Astrocyte (in vitro differentiated cells and primary cell): ENCODE results near the gene BMPER. TPM values are rescaled to one million over a fixed set of nuclear protein-coding genes. Genes with fewer than 3 reads are reported as not detected.

Experiments
- DNase-seq: peaks from one replicate; pipeline ENCODE4 v3.0.0-alpha.2; 2010; ENCODE audit warnings: low read depth
- FAIRE-seq: peaks from 2 replicates; lab custom pipeline; 2011; peaks lifted over from hg19 to GRCh38; lab: Jason Lieb, UNC
- H2AFZ ChIP-seq: 2 replicates; pipeline ENCODE4 v1.6.0; 2012; ENCODE audit warnings: low read depth, low read length, inconsistent platforms
- H3K27ac ChIP-seq: 2 replicates; pipeline ENCODE4 v1.5.1; 2011; ENCODE audit warnings: low read depth, low read length, inconsistent platforms
- H3K27me3 ChIP-seq: 2 replicates; pipeline ENCODE4 v1.6.0; 2011; ENCODE audit warnings: low read length, inconsistent platforms; ENCODE audit not compliant: insufficient read depth
- H3K36me3 ChIP-seq: 2 replicates; pipeline ENCODE4 v1.5.1; 2011; ENCODE audit warnings: low read length, inconsistent platforms; ENCODE audit not compliant: insufficient read depth
- H3K4me1 ChIP-seq: 2 replicates; pipeline ENCODE4 v1.5.1; 2011; ENCODE audit warnings: low read length, inconsistent platforms; ENCODE audit not compliant: insufficient read depth
- H3K4me2 ChIP-seq: 2 replicates; pipeline ENCODE4 v1.6.0; 2012; ENCODE audit warnings: low read length, inconsistent platforms
- H3K4me3 ChIP-seq: 2 replicates; pipeline ENCODE4 v1.5.1; 2011; ENCODE audit warnings: low read depth, mild to moderate bottlenecking, low read length, inconsistent platforms; ENCODE audit not compliant: insufficient read depth
- H3K79me2 ChIP-seq: 2 replicates; pipeline ENCODE4 v1.6.0; 2012; ENCODE audit warnings: mild to moderate bottlenecking, low read length, inconsistent platforms; ENCODE audit not compliant: insufficient read depth
- H3K9ac ChIP-seq: 2 replicates; pipeline ENCODE4 v1.6.0; 2012; ENCODE audit warnings: mild to moderate bottlenecking, low read length, inconsistent platforms
- H3K9me3 ChIP-seq: 2 replicates; pipeline ENCODE4 v1.5.1; 2012; ENCODE audit warnings: low read depth, mild to moderate bottlenecking, low read length, inconsistent platforms; ENCODE audit not compliant: insufficient read depth
- H4K20me1 ChIP-seq: 2 replicates; pipeline ENCODE4 v1.6.0; 2012; ENCODE audit warnings: low read length, inconsistent platforms; ENCODE audit not compliant: insufficient read depth
- H3K27ac Mint-ChIP-seq: one replicate; pipeline ENCODE4 v1.8.0; 2021; ENCODE audit warnings: mild to moderate bottlenecking, mixed read lengths; ENCODE audit not compliant: unreplicated experiment
- H3K27me3 Mint-ChIP-seq: one replicate; pipeline ENCODE4 v1.8.0; 2021; ENCODE audit warnings: low read depth, mixed read lengths; ENCODE audit not compliant: unreplicated experiment
- H3K36me3 Mint-ChIP-seq: one replicate; pipeline ENCODE4 v1.8.0; 2021; ENCODE audit warnings: low read depth, mixed read lengths; ENCODE audit not compliant: unreplicated experiment
- H3K4me1 Mint-ChIP-seq: one replicate; pipeline ENCODE4 v1.8.0; 2021; ENCODE audit warnings: low read depth, mixed read lengths; ENCODE audit not compliant: unreplicated experiment
- H3K4me3 Mint-ChIP-seq: one replicate; pipeline ENCODE4 v1.8.0; 2021; ENCODE audit warnings: mild to moderate bottlenecking, moderate library complexity, mixed read lengths; ENCODE audit not compliant: unreplicated experiment
- H3K9me3 Mint-ChIP-seq: one replicate; pipeline ENCODE4 v1.8.0; 2021; ENCODE audit warnings: mild to moderate bottlenecking, mixed read lengths; ENCODE audit not compliant: unreplicated experiment
- CTCF ChIP-seq: IDR thresholded peaks from 2 replicates; pipeline ENCODE4 v1.5.1; 2011; ENCODE audit warnings: low read depth, mild to moderate bottlenecking, inconsistent platforms, low read length, moderate library complexity; ENCODE audit not compliant: insufficient read depth
- EZH2 ChIP-seq: IDR thresholded peaks from 2 replicates; pipeline ENCODE4 v1.6.1; 2012; ENCODE audit warnings: mild to moderate bottlenecking, low read length, inconsistent platforms; ENCODE audit not compliant: insufficient read depth
- total RNA-seq: library from RNA; stranded (reverse); gene quantifications from 2 replicates; pipeline ENCODE4 v1.2.1, GENCODE V29; 2021

Gene BMPER
- total RNA-seq, 1 donor from 2014 or later, result 4.4 TPM

- Mint-ChIP-seq H3K36me3 (no peaks in the 10 kb centered on the region), H3K9me3 (no peaks in the 10 kb centered on the region), H3K27ac (peak overlapping the region; percentile 55), H3K4me3 (peak overlapping the region; percentile 87), H3K4me1 (no peaks in the 10 kb centered on the region), H3K27me3 (peaks cover 22% of the 10 kb centered on the region)
- Histone ChIP-seq H2AFZ (peak overlapping the region; percentile 91), H3K36me3 (no peaks in the 10 kb centered on the region), H3K27ac (peak overlapping the region; percentile 45), H3K4me2 (peak overlapping the region; percentile 95), H3K9me3 (no peaks in the 10 kb centered on the region), H3K27me3 (peaks cover 5% of the 10 kb centered on the region), H3K4me3 (peak overlapping the region; percentile 75), H4K20me1 (no peaks in the 10 kb centered on the region), H3K9ac (peak overlapping the region; percentile 83), H3K79me2 (no peaks in the 10 kb centered on the region), H3K4me1 (peaks cover 5% of the 10 kb centered on the region)
- TF ChIP-seq CTCF (no peak), EZH2 (no peak)
- DNase-seq (no peak), FAIRE-seq (peak; percentile 43)
These were observed 1.3 kb upstream of the BMPER start for GRCh38 chr7:33903791-33904680.

GRCh38 chr7:33904681-33905388 lies 504 bp upstream of the BMPER start:
- Histone ChIP-seq H3K4me3 (peak overlapping the region; percentile 75), H3K4me2 (peak overlapping the region; percentile 95), H2AFZ (peak overlapping the region; percentile 91), H4K20me1 (no peaks in the 10 kb centered on the region), H3K9ac (peak overlapping the region; percentile 83), H3K36me3 (no peaks in the 10 kb centered on the region), H3K9me3 (no peaks in the 10 kb centered on the region), H3K79me2 (no peaks in the 10 kb centered on the region), H3K4me1 (peaks cover 5% of the 10 kb centered on the region), H3K27me3 (peaks cover 5% of the 10 kb centered on the region), H3K27ac (peak overlapping the region; percentile 45)
- H3K9me3 Mint-ChIP-seq, result no peaks in the 10 kb centered on the region
- no peaks in the 10 kb centered on the region for H3K4me1 Mint-ChIP-seq
- TF ChIP-seq CTCF (no peak), EZH2 (no peak)
- FAIRE-seq (no peak), DNase-seq (no peak)
- H3K27ac Mint-ChIP-seq, result peak overlapping the region; percentile 55
- H3K27me3 Mint-ChIP-seq, result peaks cover 22% of the 10 kb centered on the region
- peak overlapping the region; percentile 87 for H3K4me3 Mint-ChIP-seq
- no peaks in the 10 kb centered on the region for H3K36me3 Mint-ChIP-seq
